HG03460 (cell line): ENCODE measurements around the gene TDRD7.

Experiments used
- ATAC-seq: cut with Tn5 transposase; IDR thresholded peaks from one replicate; pipeline ENCODE4 v1.9.1; 2021; ENCODE audit not compliant: unreplicated experiment

TDRD7 gene, protein sequence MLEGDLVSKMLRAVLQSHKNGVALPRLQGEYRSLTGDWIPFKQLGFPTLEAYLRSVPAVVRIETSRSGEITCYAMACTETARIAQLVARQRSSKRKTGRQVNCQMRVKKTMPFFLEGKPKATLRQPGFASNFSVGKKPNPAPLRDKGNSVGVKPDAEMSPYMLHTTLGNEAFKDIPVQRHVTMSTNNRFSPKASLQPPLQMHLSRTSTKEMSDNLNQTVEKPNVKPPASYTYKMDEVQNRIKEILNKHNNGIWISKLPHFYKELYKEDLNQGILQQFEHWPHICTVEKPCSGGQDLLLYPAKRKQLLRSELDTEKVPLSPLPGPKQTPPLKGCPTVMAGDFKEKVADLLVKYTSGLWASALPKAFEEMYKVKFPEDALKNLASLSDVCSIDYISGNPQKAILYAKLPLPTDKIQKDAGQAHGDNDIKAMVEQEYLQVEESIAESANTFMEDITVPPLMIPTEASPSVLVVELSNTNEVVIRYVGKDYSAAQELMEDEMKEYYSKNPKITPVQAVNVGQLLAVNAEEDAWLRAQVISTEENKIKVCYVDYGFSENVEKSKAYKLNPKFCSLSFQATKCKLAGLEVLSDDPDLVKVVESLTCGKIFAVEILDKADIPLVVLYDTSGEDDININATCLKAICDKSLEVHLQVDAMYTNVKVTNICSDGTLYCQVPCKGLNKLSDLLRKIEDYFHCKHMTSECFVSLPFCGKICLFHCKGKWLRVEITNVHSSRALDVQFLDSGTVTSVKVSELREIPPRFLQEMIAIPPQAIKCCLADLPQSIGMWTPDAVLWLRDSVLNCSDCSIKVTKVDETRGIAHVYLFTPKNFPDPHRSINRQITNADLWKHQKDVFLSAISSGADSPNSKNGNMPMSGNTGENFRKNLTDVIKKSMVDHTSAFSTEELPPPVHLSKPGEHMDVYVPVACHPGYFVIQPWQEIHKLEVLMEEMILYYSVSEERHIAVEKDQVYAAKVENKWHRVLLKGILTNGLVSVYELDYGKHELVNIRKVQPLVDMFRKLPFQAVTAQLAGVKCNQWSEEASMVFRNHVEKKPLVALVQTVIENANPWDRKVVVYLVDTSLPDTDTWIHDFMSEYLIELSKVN

DNA sequence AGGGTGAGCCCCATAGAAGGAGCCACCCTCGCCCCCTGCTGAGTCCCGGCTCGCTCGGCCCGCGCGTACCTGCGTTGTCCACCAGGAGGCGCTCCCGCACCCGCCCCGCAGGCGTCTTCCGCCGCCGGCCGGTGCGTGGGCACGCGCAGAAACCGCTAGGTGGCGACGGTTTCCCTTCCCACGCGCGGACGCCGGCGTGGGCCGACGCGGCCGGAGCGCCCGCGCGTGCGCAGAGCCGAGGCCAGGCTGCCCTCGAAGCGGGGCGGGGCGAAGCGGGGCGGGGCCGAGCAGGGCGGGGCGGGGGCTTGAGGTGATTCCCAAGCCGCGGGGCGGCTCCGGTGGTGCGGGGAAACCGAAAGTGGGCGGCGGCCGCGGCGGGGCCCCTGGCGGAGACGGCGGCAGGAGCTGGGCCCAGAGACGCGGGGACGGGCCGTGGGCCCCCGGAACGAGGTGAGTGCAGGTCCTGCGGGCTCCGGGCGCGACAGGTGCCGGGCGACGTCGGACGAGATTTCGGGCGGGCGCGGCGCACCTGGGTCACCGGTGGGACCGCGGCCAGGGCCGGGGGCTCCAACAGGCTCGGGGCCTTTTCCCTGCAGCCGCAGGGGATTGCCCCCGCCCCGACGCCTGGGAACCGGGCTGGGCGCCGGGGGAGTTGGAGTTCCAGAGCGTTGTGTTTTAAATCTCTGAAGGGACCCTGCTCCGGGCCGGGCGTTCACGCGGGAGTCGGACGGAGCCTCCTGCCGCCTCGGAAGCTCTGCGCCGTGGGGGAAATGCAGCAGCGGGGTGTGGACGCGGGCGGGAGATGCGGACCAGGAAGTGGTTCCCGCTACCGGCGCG is at the start of gene TDRD7:
TSS of gene TDRD7 (plus strand) at position 308 of the 837 bp plus-strand sequence. CDS start 16,370 bp downstream, outside the sequence.
- peak; percentile 81 for ATAC-seq

DNA sequence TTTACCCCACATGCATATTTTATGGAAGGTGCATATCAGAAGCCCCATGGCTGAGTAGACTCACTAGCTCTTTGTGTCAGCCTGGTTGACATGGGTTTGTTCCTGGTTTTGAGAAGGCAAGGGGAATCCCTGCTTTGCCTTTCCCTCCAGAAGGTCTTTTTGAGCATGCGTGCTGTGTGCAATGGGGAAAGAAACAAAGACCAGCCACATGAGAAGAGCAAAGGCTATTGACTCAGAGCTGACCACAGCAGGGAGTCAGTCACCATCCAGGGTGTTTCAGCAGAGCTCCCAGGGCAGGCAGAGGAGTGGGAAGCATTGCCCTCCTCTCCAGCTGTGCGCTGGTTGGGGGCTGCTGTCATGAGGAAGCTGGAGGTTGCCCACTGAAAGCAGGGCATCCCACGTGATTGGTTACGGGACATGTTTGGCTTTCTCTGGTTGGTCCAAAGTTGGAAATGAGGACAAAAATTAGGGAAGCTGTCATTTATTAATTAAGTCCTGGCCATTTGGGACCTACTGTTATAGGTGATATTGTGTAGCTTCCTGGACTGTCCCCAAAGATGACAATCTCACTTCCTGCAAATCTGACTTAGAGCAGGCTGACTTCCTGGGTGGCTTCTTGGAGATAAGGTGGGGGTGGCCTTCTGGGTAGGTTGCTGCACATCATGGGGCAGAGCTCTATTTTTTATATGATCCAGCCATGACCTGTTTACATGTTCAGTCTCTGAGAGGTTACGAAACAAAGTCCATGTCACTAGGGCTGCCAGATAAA is 48.9 kb upstream of the TDRD7 start:
- no peak for ATAC-seq

- no peak for ATAC-seq
These were observed 48.1 kb upstream of the TDRD7 start for GRCh38 chr9:97363661-97364299.

GRCh38 chr9:97364769-97365490 is 47.0 kb upstream of the TDRD7 start:
- ATAC-seq = no peak

DNA sequence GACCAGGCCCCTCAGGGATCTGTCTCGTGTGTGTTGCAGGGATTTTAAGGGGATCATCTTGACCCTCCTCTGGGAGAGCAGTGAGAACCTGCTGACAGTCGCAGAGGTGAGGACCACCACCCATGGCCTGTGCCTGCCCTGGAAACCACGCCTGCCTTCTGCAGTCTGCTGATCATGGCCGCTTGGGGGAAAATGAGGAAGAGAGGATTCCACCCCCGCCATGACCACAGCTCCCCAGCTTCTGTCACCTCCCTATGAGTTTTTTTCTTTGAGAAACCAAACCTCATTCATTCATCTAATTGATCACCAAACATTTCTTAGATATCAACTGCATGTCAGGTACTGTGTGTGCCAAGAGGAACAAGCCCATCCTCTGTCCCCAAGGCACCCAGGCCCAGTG is 46.3 kb upstream of the TDRD7 start:
- no peak for ATAC-seq

DNA sequence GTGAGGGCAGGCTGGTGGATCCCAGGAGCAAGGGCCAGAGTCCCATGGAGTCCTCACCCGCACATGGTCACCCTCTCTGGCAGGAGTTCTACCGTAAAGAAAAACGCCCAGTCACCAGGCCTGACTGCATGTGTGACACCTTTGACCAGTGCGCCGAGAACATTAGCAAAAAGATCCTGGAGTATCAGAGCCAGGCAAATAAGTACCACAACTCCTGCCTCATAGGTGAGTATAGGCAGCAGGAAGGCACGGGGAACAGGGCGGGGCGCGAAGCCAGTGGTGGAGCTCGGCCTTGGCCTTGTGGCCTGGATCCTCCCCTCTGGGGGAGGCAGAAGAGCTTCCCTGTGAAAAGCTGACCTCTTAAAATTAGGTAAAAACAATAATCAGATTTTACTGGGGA is 45.4 kb upstream of the TDRD7 start:
- no peak for ATAC-seq

GRCh38 chr9:97366889-97367288 is 45.0 kb upstream of the TDRD7 start:
- peak; percentile 55 for ATAC-seq

- ATAC-seq = no peak
These were observed 44.2 kb upstream of the TDRD7 start for GRCh38 chr9:97367729-97368128.

DNA sequence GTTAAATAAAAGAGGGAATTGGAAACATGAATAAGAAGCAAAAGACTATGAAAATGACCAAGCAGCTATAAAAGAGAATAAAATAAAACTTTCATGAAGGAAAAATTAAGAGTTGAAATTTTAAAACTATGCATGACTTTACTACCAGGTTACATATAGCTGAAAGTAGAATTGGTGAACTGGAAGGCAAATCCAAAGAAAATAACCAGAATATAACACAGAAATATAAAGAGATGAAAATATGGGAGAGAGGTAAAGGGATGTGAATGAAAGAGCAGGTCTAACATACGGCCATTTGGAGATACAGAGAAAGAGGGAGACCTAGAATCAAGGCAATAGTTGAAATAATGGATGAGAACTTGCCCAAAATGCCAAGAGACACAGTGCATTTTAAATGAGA is 42.9 kb upstream of the TDRD7 start:
- ATAC-seq = no peak

- no peak for ATAC-seq
These were observed 39.3 kb upstream of the TDRD7 start for GRCh38 chr9:97372580-97372979.

DNA sequence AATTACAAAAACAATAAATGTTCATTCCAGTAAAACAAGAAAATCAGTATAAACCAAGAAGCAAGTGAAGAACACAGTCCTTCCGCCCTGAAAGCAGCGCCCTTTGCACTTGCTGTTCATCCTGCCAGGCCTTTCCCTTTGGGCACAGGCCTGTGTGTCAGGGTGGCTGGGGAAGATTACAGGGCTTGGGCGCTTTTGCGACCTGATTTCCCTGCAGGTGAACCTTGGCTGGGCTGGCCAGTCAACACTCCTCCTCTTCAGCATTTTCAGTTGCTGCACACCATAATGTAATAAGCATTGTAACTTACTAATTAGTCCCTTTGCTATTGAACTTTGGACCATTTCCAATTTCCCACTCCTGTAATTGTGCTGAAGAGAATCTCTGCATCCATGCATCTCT is 38.6 kb upstream of the TDRD7 start:
- ATAC-seq = no peak

DNA sequence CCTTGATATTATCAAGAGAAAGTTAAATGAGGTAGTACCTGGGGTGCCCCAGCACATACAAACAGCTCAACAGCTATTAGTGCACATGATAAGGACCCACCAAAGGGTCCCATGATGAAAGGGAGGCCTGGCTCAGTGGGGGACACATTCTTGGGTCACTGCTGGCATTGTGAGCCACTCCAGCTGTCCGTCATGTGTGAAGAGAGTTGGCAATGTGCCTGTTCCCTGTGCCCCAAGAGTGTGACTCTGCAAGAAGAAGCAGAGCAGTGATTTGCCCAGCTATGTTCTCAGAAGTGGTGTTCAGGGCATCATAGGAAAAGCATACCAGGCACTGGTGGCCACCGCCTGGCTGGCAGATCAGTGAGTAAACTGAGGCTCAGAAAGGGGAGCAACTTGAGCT is 37.1 kb upstream of the TDRD7 start:
- no peak for ATAC-seq

- no peak for ATAC-seq
These were observed 35.0 kb upstream of the TDRD7 start for GRCh38 chr9:97376902-97377301.

GRCh38 chr9:97382099-97382718 is 29.7 kb upstream of the TDRD7 start:
- ATAC-seq = no peak

GRCh38 chr9:97384406-97385262 is 27.3 kb upstream of the TDRD7 start:
- no peak for ATAC-seq

DNA sequence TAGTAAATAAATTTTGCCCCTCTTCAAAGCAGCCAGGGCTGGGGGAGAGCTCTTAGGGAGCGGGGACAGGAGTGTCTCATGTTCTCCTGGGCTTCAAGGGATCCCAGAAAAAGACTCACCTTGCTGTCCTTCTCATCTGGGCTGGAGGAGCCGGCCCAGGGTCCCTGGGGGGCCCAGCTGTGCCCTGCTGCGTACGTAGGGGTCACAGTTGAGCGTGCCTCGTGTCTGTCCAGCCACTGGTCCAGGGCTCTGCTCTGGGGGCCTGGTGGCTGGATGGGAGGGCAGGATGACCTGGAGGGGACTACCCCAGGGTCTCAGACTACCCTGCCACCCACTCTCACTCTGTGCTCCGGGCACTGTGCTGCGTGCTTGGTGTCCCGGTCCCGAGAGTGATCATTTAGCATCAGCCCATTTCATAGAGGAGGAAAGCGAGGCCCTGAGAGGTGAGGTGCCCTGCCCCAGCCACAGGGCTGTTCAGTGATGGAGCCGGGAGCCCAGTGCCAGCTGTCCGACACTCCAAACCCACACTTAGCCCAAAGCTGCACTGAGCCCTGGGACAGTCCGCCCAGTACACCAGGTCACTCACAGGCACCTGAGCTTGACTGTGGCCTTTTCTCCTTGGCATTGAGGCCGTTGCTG is 26.2 kb upstream of the TDRD7 start:
- no peak for ATAC-seq

- ATAC-seq = no peak
These were observed 25.6 kb upstream of the TDRD7 start for GRCh38 chr9:97386265-97386633.
